Hippocampal formation (tissue), 2 donors: Measurements from ENCODE around the gene NDUFC1.
"Not testable (repeated sequence)": the region's sequence is repeated elsewhere in the genome, so short reads cannot be mapped to it uniquely, and the experiment has no call there.

Experiments
- DNase-seq, 2 donors: peaks; one replicate each; lab custom pipeline; 2025; lab: John Stamatoyannopoulos, UW

The NDUFC1 gene

GRCh38 chr4:139301821-139302611, at the start of gene NDUFC1:
Gene NDUFC1, minus strand, starts transcription at chr4:139302477. Its CDS starts 6,679 bp downstream, at chr4:139295798.
- peak; percentile 41 to 42 for DNase-seq

- DNase-seq = no peak
Observed at GRCh38 chr4:139337612-139338011, 35.3 kb upstream of the NDUFC1 start.

GRCh38 chr4:139333046-139333445, 30.8 kb upstream of the NDUFC1 start:
- DNase-seq = no peak

- no peak for DNase-seq
Observed at GRCh38 chr4:139331185-139331584, 28.9 kb upstream of the NDUFC1 start.

DNA sequence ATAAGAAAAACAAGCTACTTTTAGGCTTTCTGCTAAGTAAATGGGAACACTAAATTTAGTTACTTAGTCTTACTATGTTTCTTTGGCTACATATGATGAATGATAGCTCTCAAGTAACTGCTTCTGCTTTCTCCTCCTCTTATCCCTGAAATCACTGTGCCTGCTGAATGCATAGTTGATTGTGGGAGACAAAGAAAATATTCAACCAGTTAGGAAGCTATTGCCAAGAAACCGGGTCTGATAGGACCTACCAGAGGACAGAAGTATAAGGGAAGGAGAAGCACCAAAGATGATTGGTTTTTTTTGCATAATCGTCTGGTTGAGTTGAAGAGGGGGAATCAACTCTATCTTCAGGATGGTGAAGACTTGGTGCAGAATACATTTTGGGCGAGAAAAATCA, 28.0 kb upstream of the NDUFC1 start:
- peak in 1 of 2 donors; percentile 63 for DNase-seq

GRCh38 chr4:139329665-139330200, 27.5 kb upstream of the NDUFC1 start:
- DNase-seq = no peak

GRCh38 chr4:139324620-139325019, 22.3 kb upstream of the NDUFC1 start:
- DNase-seq = no peak

- DNase-seq = not testable (repeated sequence)
Observed at GRCh38 chr4:139322541-139322940, 20.3 kb upstream of the NDUFC1 start.

GRCh38 chr4:139322070-139322469, 19.8 kb upstream of the NDUFC1 start:
- not testable (repeated sequence) for DNase-seq

DNA sequence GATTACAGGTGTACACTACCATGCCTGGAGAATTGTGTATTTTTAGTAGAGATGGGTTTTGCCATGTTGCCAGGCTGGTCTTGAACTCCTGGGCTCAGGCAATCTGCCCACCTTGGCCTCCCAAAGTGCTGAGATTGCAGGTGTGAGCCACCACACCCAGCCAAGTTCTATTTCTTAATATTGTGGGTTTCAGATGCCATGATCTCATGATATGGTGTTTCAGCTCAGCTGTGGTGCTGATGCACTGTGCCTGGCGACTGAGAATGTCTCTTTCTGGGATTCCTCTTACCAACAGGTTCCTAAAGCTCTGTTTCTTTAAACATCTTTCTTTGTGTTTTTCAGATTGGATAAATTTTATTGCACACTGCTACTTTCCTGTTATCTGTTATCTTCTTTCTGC, 17.3 kb upstream of the NDUFC1 start:
- no peak for DNase-seq

- DNase-seq = no peak
Observed at GRCh38 chr4:139317635-139318034, 15.4 kb upstream of the NDUFC1 start.

GRCh38 chr4:139316733-139317132, 14.5 kb upstream of the NDUFC1 start:
- DNase-seq = no peak

DNA sequence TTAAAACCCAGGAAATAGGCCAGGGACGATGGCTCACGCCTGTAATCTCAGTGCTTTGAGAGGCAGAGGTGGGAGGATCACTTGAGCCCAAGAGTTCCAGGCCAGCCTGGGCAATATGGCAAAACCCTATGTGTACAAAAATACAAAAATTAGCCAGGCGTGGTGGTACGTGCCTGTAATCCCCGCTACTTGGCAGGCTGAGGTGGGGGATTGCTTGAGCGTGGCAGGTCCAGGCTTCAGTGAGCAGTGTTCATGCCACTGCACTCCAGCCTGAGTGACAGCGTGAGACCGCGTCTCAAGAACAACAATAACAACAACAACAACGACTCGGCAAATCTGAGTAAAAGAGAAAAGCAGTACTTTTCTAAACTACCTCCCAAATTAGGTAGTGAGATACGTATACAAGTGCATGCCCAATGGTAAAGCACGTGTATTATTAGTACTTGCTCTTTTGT, 13.0 kb upstream of the NDUFC1 start:
- no peak for DNase-seq

DNA sequence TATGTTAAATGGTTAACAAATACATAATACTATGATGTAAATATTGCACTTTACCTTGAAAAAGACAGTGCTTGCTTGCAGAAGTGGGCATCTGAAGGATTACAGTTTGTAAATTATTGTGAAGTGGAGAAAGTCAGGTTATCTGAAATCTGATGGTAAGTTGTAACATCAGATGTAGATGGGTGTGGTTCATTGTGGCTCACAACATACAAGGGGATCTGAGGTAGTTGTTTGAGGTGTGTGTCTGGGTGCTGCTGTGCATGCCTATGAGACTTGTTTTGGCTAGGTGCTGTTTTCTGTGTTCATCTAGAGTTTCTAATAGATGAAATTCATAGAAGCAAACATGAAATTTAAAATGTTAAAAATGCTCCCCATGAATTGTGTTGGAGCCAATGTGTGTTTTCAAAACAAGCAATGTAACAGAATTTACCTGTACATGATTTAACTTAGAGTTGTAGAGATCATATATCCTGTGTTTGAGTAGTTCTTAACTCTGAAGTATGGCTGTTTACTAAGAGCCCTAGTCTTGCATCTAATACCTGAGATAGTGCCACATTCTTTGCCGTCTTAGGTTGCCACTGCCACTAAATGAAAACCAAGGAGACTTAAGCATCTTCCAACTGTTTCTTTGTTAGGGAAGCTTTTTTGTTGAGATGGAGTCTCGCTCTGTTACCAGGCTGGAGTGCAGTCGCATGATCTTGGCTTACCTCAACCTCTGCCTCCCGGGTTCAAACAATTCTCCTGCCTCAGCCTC, 11.9 kb upstream of the NDUFC1 start:
- no peak for DNase-seq

- not testable (repeated sequence) for DNase-seq
Observed at GRCh38 chr4:139313414-139313813, 11.1 kb upstream of the NDUFC1 start.

DNA sequence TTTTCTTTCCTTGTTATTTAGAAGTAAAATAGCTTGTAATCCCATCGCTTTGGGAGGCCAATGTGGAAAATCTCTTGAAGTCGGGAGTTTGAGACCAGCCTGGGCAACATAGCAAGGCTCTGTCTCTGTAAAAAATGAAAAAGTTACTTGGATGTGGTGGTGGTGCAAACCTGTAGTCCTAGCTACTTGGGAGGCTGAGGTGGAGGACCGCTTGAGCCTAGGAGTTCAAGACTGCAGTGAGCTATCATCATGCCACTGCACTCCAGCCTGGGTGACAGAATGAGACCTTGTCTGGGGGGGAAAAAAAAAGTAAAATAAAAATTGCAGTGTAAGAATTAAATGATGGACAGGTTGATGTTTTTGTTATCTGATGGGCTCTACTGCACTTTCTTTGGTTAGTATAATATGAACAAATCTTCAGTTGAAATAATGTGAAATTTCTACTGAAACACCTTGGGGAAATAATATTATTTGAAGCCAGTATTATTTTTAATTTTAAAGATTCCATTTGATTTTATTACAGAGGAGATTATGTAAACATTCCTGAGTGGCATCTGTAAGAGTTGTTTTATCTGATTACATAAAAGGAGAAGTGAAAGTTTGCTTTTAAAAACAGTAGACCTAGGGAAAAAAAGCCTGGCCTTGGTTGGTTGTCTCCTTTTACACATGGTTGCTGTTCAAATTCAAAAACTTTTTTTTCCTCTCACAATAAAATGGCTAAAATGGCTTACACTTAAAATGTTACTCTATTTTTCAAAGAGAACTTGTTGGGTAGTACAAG, 10.5 kb upstream of the NDUFC1 start:
- DNase-seq = no peak

DNA sequence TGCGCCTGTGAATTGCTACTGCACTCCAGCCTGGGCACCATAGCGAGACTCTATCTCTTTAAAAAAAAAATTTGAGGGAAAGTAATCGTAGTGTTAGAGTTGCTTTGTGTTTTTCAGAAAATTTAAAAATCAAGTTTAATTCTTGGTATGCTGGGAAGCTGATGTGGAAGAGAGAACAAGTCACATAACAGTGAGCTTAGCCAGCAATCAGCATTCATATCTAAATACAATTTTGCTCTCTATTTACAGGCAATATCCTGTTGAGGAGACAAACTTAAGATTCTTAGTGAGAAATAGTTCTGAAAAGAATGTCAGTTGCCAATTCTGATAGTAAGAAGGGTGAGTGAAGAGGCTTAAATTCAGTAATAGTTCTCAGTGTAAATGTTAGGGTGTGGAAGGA, 9.6 kb upstream of the NDUFC1 start:
- DNase-seq = no peak

- no peak for DNase-seq
Observed at GRCh38 chr4:139304920-139305319, 2.6 kb upstream of the NDUFC1 start.

GRCh38 chr4:139301113-139301820, 1.0 kb downstream of the NDUFC1 start, which contains the start of gene NAA15:
Gene NAA15, plus strand, starts transcription at chr4:139301505. Its CDS starts 273 bp downstream, at chr4:139301778.
- peak; percentile 92 to 97 for DNase-seq

DNA sequence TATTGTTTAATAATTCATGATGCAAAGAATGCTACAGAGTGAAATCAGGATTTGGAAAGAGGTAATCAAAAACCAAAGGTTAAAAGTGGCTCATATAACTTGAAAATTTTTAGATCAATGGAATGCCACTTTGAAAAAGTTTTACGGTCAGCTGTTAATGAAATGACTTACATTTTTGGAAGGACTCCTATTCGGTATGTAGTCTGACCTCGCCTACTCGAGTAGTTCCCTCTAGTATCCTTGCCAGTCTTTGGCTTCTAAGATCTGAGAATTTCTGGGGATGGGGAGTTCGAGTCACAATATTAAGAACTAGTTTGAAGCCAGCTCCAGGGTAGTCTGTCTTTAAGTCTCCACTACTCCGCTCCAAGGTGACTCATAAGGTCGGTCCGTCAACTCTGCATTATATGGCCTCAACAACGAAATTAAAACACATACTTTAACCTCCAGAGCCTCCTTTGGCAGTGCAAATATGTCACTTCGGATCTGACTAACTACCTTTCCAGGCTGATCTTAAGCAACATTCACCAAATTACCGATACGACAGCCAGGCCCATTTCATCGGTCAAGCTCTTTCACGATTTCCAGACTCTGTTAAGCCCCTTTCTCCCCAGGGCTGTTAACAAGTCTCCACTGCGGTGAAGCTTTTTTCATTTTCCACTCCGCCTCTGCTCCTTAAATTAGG, 1.7 kb downstream of the NDUFC1 start:
- DNase-seq = no peak

DNA sequence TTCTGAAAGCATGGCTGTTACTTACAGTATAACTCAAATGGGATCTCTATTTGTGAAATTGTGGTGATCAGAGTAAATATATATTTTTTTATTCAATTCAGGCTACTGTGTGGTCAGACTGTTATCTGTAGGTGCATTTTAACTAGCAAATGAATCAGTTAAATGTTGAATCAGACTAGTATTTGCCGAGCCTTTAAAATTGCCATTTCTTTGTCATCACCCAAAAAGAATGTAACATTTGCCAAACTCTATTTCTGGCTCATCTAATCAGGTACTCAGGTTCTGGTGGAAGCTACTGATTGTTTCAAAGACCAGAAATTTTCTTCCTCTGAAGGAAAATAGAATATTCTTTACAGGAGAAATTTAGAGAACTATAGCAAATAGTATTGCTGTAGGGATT, 2.7 kb downstream of the NDUFC1 start:
- DNase-seq = no peak
